Measurements from ENCODE around the gene PDE4D.
A peak's percentile ranks its signal among the peaks of the same experiment; 100 is the strongest.

DNA sequence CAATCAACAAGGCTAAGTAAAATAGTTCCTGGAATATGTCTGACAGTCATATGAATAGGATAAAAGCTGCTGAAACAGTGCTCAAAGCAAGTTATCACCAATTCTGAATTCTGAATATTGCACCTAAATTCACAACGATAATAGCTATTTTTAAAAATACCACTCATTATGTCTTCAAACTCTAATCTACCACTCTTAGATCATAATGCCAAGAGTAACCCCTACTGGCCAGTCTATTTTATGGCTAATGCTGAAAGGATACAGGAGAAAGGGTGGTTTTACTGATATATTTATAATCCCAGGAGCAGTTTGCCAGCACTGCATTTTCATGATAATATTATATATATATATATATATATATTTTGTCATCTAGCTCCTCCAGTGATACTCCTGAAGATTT lies 232.8 kb downstream of the PDE4D start:
- TF ChIP-seq, protein P1, sequence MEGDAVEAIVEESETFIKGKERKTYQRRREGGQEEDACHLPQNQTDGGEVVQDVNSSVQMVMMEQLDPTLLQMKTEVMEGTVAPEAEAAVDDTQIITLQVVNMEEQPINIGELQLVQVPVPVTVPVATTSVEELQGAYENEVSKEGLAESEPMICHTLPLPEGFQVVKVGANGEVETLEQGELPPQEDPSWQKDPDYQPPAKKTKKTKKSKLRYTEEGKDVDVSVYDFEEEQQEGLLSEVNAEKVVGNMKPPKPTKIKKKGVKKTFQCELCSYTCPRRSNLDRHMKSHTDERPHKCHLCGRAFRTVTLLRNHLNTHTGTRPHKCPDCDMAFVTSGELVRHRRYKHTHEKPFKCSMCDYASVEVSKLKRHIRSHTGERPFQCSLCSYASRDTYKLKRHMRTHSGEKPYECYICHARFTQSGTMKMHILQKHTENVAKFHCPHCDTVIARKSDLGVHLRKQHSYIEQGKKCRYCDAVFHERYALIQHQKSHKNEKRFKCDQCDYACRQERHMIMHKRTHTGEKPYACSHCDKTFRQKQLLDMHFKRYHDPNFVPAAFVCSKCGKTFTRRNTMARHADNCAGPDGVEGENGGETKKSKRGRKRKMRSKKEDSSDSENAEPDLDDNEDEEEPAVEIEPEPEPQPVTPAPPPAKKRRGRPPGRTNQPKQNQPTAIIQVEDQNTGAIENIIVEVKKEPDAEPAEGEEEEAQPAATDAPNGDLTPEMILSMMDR (IDR thresholded peaks at IDR 0.05), result peak in 7 of 12 donors; percentile 7 to 45 (median 35)
- TF ChIP-seq POLR2A (IDR thresholded peaks at IDR 0.05), result no peak

Data from heart left ventricle (tissue), 13 donors.